Activated T-cell treated with anti-CD3 and anti-CD28 coated beads, Interleukin-2, amount 50 U/mL, for 48 hours (primary cell): ENCODE measurements around the gene NUAK1.
"Not testable (repeated sequence)": the region's sequence is repeated elsewhere in the genome, so short reads cannot be mapped to it uniquely, and the experiment has no call there.

Source experiments
- DNase-seq, 2 experiments: peaks; one replicate each; pipeline ENCODE4 v3.0.0-alpha.2; 2020

The NUAK1 gene

GRCh38 chr12:106029532-106029931, 109.2 kb downstream of the NUAK1 start:
- no peak for DNase-seq

DNA sequence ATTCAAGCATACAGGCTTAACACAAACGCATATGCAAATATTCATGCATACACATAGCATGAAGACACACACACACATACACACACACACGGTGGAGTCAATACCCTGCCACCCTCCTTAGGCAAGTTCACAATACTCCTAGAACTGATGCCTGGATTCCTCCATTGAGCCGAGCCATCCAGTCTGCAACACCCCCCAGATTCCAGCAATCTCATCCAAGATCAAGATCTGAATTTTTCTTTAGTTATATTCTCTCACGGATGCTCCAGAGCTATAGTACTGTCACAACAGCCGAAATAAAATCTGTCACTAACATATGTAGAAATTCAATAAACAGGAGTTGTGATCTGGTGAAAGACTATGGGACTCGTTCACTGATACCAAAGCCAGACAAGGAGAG, 110.8 kb downstream of the NUAK1 start:
- no peak for DNase-seq

DNA sequence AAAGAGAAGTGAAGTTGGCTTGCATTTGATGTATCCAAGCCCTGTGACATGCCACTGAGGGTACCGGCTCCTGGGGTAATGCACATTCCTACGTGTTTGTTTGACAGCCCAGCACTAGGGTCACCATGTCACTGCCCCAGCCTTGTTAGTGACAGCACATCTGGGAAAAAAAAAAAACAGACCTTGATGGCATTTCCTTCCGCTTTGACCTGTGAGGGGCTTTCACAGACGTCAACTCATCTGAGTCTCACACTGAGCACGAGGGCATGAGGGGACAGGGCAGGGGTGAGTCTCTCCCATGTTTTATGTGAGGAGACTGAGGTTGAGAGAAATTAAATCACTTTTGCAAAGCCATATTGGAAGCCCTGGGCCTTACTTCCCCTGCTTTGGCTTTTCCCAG, 111.5 kb downstream of the NUAK1 start:
- DNase-seq, result no peak

GRCh38 chr12:106025129-106025528, 113.6 kb downstream of the NUAK1 start:
- no peak for DNase-seq

DNA sequence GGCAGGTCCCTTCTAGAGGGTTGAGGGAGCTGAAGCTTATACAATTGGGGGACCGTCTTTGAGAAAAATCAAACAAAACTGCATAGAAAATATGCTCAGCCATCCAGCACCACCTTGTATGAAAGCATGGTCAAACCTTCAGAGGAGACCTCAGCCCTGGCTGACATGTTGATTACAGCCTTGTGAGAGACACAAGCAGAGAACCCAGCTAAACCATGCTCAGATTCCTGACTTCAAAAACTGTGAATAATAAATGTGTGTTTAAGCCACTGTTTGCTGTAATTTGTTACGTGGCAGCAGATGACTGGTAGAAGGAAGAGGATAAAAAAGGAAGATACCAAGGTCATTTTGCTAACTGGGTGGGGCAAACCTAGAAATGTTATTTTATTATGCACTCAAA, 115.7 kb downstream of the NUAK1 start:
- DNase-seq, result no peak

DNA sequence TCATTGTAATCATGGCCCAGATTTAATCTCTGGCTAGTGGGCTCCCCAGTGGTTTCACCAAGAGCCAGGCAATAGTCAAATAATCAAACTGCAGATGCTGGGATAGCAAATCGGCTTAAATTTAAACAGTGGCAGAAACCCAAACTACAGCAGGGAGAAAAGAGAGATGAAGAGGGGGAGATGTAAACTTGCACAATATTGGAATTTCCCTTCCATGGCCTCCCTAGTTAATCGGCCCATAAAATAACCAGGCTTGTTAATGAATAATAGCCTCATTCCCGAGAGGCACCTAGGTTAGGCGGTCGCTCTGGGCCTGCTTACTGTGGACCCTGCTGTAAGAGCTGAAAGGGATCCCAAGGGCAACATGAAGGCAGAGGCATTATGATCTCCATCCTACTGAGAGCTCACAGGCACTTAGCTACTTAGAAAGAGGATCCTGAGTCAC, 116.2 kb downstream of the NUAK1 start:
- DNase-seq, result no peak

DNA sequence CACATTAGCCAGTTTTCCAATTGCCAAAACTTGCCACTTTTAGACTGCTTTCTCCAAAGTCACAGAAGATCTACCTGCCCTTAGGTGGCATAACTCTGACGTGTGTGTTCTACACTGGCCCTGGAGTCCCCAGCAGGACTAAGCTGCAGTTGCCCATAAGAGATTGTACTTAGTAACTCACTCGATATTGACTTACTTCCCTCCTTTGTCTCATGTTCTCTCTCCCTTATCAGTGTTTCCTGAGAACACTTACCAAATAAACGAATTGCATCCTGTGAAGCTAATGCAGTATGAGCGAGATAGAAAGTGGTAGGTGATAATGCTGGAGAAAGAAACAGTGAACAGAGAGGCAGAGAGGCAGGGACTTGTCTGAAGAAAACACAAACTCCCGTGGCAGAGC, 117.2 kb downstream of the NUAK1 start:
- DNase-seq, result no peak

GRCh38 chr12:106020736-106021135, 118.0 kb downstream of the NUAK1 start:
- no peak for DNase-seq

DNA sequence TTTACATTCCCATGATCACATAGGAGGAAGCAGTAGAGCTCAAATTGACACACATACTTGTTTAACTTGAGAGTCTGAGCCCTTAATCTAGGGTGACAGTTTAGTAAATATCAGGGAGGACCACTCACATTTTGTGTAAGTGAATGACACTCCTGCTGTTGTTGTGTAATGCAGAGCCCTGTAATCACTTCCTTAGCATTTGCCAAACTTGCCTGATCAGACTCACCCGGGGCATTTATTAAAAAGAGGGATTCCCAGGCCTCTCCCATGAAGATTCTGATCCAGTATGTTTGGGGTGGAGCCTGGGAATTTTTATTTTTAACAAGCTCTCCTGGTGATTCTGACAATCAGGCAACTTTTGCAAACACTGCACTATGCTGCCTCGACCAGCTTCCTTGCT, 119.6 kb downstream of the NUAK1 start:
- no peak for DNase-seq

- no peak for DNase-seq
Observed at GRCh38 chr12:106018286-106018685, 120.5 kb downstream of the NUAK1 start.

DNA sequence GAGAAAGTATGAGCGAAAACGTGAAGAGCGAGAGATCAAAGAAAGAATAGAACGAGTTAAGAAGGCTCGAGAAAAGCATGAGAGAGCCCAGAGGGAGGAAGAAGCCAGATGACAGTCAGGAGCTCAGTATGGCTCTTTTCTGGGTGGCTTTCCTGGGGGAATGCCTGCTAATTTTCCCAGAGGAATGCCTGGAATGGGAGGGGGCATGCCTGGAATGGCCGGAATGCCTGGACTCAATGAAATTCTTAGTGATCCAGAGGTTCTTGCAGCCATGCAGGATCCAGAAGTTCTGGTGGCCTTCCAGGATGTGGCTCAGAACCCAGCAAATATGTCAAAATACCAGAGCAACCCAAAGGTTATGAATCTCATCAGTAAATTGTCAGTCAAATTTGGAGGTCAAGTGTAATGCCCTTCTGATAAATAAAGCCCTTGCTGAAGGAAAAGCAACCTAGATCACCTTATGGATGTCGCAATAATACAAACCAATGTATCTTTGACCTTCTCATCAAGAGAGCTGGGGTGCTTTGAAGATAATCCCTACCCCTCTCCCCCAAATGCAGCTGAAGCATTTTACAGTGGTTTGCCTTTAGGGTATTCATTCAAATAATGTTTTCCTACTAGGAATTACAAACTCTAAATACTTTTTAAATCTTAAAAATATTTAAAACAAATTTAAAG, 122.0 kb downstream of the NUAK1 start:
- DNase-seq, result not testable (repeated sequence)

- no peak for DNase-seq
Observed at GRCh38 chr12:106015646-106016045, 123.1 kb downstream of the NUAK1 start.

DNA sequence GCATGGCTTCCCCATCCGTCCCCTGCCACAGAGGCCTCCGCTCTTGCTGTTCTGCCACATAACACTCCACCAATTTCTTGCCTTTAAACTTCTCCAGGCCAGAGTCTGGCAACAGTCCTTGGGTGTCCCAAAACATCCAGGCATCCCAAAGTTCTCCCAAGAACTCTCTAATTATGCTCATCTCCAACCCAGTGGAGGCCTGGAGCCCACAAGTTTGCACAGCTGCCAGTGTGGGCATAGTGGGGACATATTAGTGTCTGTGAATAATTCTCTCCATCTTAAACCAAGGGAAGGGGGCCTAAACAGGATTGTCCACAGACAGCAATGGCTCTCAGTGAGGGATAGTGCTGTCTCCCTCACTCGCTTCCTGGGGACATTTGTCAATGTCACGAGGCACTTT, 124.8 kb downstream of the NUAK1 start:
- DNase-seq, result no peak
